Measurements from ENCODE around the gene TARBP1. TPM values are rescaled to one million over a fixed set of nuclear protein-coding genes. Genes with fewer than 3 reads are reported as not detected.

TARBP1 gene
- total and polyA plus RNA-seq, 12 donors = 4.6 to 49.9 (median 9.0) TPM

DNA sequence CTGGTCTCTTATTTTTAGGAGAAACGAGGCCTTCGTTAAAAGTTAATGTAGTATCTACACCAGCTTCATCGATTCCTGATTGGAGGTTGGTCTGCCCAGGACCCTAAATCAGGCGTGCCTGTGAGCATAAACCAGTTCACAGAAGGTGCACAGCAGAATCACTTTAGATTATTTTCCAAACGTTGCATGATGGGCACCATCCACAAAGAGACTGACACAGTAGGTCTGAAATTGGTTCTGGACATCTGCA is 256 bp upstream of the TARBP1 start:
- Histone ChIP-seq H3K27me3 (peaks cover 0 to 6% (median 0%) of the 10 kb centered on the region in 7 donors), H3K4me1 (peaks cover 0 to 38% (median 11%) of the 10 kb centered on the region in 9 donors), H3K36me3 (no peaks in the 10 kb centered on the region), H3K27ac (peak overlapping the region in 9 of 10 donors; percentile 47 to 95 (median 88)), H3K4me3 (peak overlapping the region; percentile 52 to 97 (median 83)), H3K9me3 (no peaks in the 10 kb centered on the region)
- 18 to 21% methylated on average over 5 of the region's 5 CpGs for whole genome bisulfite sequencing, 2 donors
- DNase-seq (no peak), ATAC-seq (no peak)
- intact Hi-C loops (cut with DNase I) = no loop called here
- TF ChIP-seq, protein P1, sequence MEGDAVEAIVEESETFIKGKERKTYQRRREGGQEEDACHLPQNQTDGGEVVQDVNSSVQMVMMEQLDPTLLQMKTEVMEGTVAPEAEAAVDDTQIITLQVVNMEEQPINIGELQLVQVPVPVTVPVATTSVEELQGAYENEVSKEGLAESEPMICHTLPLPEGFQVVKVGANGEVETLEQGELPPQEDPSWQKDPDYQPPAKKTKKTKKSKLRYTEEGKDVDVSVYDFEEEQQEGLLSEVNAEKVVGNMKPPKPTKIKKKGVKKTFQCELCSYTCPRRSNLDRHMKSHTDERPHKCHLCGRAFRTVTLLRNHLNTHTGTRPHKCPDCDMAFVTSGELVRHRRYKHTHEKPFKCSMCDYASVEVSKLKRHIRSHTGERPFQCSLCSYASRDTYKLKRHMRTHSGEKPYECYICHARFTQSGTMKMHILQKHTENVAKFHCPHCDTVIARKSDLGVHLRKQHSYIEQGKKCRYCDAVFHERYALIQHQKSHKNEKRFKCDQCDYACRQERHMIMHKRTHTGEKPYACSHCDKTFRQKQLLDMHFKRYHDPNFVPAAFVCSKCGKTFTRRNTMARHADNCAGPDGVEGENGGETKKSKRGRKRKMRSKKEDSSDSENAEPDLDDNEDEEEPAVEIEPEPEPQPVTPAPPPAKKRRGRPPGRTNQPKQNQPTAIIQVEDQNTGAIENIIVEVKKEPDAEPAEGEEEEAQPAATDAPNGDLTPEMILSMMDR (IDR thresholded peaks at IDR 0.05) = no peak

DNA sequence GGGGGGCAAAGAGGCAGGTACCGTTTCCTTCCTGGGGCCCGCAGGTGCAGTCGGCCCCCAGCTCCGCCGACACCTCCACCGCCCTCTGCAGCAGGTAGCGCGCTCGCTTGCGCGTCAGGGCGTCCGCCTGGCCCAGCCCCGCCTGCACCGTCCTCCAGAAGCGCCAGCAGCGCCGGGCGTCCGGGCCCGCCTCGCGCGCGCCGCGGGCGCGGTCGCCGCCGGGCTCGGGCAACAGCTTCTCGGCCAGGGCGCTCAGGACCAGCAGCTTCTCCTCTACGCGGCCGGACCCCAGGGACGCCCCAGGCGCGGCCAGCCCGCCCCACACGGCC is 863 bp downstream of the TARBP1 start:
- intact Hi-C loops (cut with DNase I) = no loop called here
- ATAC-seq = peak; percentile 58 to 77 (median 66)

DNA sequence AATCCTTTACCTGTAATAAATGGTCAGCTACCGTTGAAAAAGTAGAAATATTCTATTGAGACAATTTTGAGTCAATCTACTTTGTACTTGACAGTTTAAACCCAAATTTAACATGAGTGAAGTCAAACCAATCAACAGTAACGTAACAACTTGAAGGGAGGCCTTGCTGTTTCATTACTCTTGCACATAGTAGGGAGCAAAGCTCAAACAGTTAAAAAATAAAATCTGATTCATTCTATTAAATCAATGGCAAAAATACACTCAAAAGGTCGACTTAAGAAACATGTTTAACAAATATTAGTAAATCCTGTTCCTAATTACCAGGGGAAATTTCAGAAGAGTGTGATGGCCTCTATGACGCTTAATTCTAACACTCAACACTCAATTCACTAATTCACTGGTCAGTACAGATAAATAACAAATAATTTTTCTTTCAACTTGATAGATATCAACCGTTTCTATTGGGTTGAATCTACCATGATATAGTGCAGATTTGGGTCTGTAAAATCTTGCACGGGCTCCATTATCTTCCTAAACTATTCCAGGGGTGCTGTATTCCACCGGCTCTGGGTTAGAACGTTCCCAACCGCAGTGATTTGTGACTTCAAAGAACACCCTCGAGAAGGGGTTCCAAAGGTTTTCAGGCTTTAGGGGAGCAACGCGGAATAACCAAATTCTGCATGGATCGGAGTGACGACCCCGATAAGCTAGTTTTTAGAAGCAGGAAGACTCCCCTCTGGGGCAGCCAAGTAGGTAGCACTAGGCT is 1.4 kb downstream of the TARBP1 start:
- H3K4me3 ChIP-seq = peak overlapping the region; percentile 52 to 97 (median 83)
- intact Hi-C loops (cut with DNase I) = no loop called here
- ATAC-seq = no peak
- peak overlapping the region in 8 of 10 donors; percentile 83 to 95 (median 88) for H3K27ac ChIP-seq
- WGBS, 2 donors = 26 to 27% methylated on average over 15 of the region's 15 CpGs
- TF ChIP-seq, protein P1 (IDR thresholded peaks at IDR 0.05) = no peak
- H3K9me3 ChIP-seq = no peaks in the 10 kb centered on the region
- no peak for DNase-seq
- H3K36me3 ChIP-seq = no peaks in the 10 kb centered on the region
- H3K4me1 ChIP-seq = peaks cover 0 to 54% (median 11%) of the 10 kb centered on the region in 9 donors
- no peaks in the 10 kb centered on the region for H3K27me3 ChIP-seq

More for the DNA sequence above, 863 bp downstream of the TARBP1 start:
- Histone ChIP-seq H3K36me3 (no peaks in the 10 kb centered on the region), H3K9me3 (no peaks in the 10 kb centered on the region), H3K27me3 (peaks cover 0 to under 1% (median 0%) of the 10 kb centered on the region in 7 donors), H3K4me1 (peaks cover 0 to 49% (median 11%) of the 10 kb centered on the region in 9 donors), H3K27ac (peak overlapping the region in 9 of 10 donors; percentile 83 to 95 (median 88)), H3K4me3 (peak overlapping the region; percentile 52 to 97 (median 83))
- WGBS, 2 donors = 0 to 1% methylated on average over 37 to 43 of the region's 43 CpGs
- TF ChIP-seq, protein P1 (IDR thresholded peaks at IDR 0.05) = no peak
- peak; percentile 39 to 68 for DNase-seq

DNA sequence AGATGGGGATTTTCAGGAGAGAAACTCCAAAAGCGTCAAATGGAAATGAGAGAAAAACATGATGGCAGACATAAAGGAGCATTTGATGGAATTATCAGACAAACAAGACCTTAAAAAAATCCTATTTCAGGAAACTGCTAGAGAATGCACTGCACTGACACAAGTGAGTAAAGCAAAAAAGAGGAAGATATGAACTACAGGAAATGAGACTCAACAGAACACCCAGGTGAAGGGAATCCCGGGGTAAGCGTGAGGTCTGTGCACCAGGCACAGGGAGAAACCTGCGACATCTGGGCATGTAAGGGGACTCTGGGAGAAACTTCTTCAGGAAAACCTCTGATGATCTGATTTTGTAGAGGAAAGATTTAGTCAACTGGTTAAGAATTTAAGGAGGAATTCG is 2.8 kb downstream of the TARBP1 start:
- Histone ChIP-seq H3K4me1 (peaks cover 0 to 56% (median 11%) of the 10 kb centered on the region in 9 donors), H3K4me3 (no peak overlapping the region), H3K27ac (no peak overlapping the region), H3K27me3 (no peaks in the 10 kb centered on the region), H3K9me3 (no peaks in the 10 kb centered on the region), H3K36me3 (no peaks in the 10 kb centered on the region)
- TF ChIP-seq, protein P1 (IDR thresholded peaks at IDR 0.05) = no peak
- DNase-seq (no peak), ATAC-seq (no peak)
- 78 to 86% methylated on average over 5 of the region's 5 CpGs for WGBS, 2 donors
- intact Hi-C loops (cut with DNase I) = no loop called here

Measured in heart right ventricle (tissue), 16 donors.